Measurements from ENCODE around the gene NDST3. TPM values are rescaled to one million over a fixed set of nuclear protein-coding genes. Genes with fewer than 3 reads are reported as not detected.

NDST3 gene
- polyA plus RNA-seq, 1 donor (not counting 4 experiments of a cell fraction or from before 2014, with no cell fraction given) = not detected

- no peak for DNase-seq (ENCODE audit: low read depth, low spot score)
- H3K4me2 ChIP-seq (ENCODE audit: control insufficient read depth, extremely low read depth, insufficient read depth, low read depth, low read length) = no peak overlapping the region
- no peaks in the 10 kb centered on the region for H3K4me1 ChIP-seq (ENCODE audit: control insufficient read depth, extremely low read depth, insufficient read depth, low read length)
- H3K27me3 ChIP-seq (ENCODE audit: control insufficient read depth, extremely low read depth, insufficient read depth, low read length) = peaks cover 14% of the 10 kb centered on the region
- no peaks in the 10 kb centered on the region for H4K20me1 ChIP-seq (ENCODE audit: control insufficient read depth, extremely low read depth, insufficient read depth, low read length)
- H3K36me3 ChIP-seq (ENCODE audit: control insufficient read depth in 2 of 2, extremely low read depth in 1 of 2, insufficient read depth in 2 of 2, low read length in 2 of 2) = no peaks in the 10 kb centered on the region
- H3K79me2 ChIP-seq (ENCODE audit: control insufficient read depth, insufficient read depth, low read length) = no peaks in the 10 kb centered on the region
- FAIRE-seq = no peak
- dilution Hi-C loops (cut with MboI; ENCODE audit: extremely low pct_ligation_motif_present, low sequenced_read_pairs) = no loop called here
- no peaks in the 10 kb centered on the region for H3K9me3 ChIP-seq (ENCODE audit: control insufficient read depth, low read depth, low read length)
- no peak overlapping the region for H2AFZ ChIP-seq (ENCODE audit: control insufficient read depth, low read length)
- H3K9me1 ChIP-seq (ENCODE audit: control insufficient read depth, extremely low read depth, insufficient read depth, low read length) = no peaks in the 10 kb centered on the region
- TF ChIP-seq EZH2 (IDR thresholded peaks at IDR 0.05; ENCODE audit: low read length) = no peak
- no peak for TF ChIP-seq CTCF (optimal IDR thresholded peaks at IDR 0.05 in 1 of 3, IDR thresholded peaks at IDR 0.05 in 1 of 3, conservative IDR thresholded peaks at IDR 0.05 in 1 of 3; ENCODE audit: extremely low read depth in 1 of 3, insufficient read depth in 2 of 3, low read length in 3 of 3)
- no peak overlapping the region for H3K4me3 ChIP-seq (ENCODE audit: control insufficient read depth in 2 of 3, extremely low read depth in 1 of 3, insufficient read depth in 2 of 3, low read depth in 1 of 3, low read length in 3 of 3)
- no peak overlapping the region for H3K27ac ChIP-seq (ENCODE audit: control insufficient read depth, insufficient read depth, low read length)
- no peak overlapping the region for H3K9ac ChIP-seq (ENCODE audit: control insufficient read depth, extremely low read depth, insufficient read depth, low read length)
These were observed 5.1 kb upstream of the NDST3 start for GRCh38 chr4:118029224-118029623.

DNA sequence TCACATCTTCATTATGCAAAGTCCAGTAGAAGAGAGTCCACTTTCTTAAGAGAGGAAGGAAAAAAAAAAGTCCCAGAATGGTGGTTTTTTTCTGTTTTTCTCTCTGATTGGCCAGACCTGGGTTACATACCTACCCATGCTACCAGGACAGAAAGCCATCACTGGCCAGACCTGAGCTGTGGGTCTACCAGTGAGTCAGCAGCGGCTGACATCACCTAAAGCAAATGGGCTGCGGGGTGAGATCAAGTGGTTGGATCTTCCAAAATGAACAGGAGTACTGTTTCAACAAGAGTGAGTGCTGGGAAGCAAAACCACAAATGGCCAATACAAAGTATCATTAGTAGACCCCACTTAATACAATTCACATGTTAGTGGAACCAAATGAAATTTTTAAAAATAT, 1.6 kb upstream of the NDST3 start:
- H3K9ac ChIP-seq (ENCODE audit: control insufficient read depth, extremely low read depth, insufficient read depth, low read length) = no peak overlapping the region
- H3K4me1 ChIP-seq (ENCODE audit: control insufficient read depth, extremely low read depth, insufficient read depth, low read length) = no peaks in the 10 kb centered on the region
- DNase-seq (ENCODE audit: low read depth, low spot score) (no peak), FAIRE-seq (no peak)
- H3K36me3 ChIP-seq (ENCODE audit: control insufficient read depth in 2 of 2, extremely low read depth in 1 of 2, insufficient read depth in 2 of 2, low read length in 2 of 2) = no peaks in the 10 kb centered on the region
- no peak for TF ChIP-seq CTCF (optimal IDR thresholded peaks at IDR 0.05 in 1 of 3, IDR thresholded peaks at IDR 0.05 in 1 of 3, conservative IDR thresholded peaks at IDR 0.05 in 1 of 3; ENCODE audit: extremely low read depth in 1 of 3, insufficient read depth in 2 of 3, low read length in 3 of 3)
- no peak for TF ChIP-seq EZH2 (IDR thresholded peaks at IDR 0.05; ENCODE audit: low read length)
- peaks cover 15% of the 10 kb centered on the region for H3K27me3 ChIP-seq (ENCODE audit: control insufficient read depth, extremely low read depth, insufficient read depth, low read length)
- peak overlapping the region; percentile 77 for H3K4me2 ChIP-seq (ENCODE audit: control insufficient read depth, extremely low read depth, insufficient read depth, low read depth, low read length)
- H3K27ac ChIP-seq (ENCODE audit: control insufficient read depth, insufficient read depth, low read length) = no peak overlapping the region
- dilution Hi-C loops (cut with MboI; ENCODE audit: extremely low pct_ligation_motif_present, low sequenced_read_pairs) = no loop called here
- H4K20me1 ChIP-seq (ENCODE audit: control insufficient read depth, extremely low read depth, insufficient read depth, low read length) = no peaks in the 10 kb centered on the region
- H3K9me3 ChIP-seq (ENCODE audit: control insufficient read depth, low read depth, low read length) = no peaks in the 10 kb centered on the region
- H3K9me1 ChIP-seq (ENCODE audit: control insufficient read depth, extremely low read depth, insufficient read depth, low read length) = no peaks in the 10 kb centered on the region
- H3K4me3 ChIP-seq (ENCODE audit: control insufficient read depth in 2 of 3, extremely low read depth in 1 of 3, insufficient read depth in 2 of 3, low read depth in 1 of 3, low read length in 3 of 3) = no peak overlapping the region
- H2AFZ ChIP-seq (ENCODE audit: control insufficient read depth, low read length) = no peak overlapping the region
- no peaks in the 10 kb centered on the region for H3K79me2 ChIP-seq (ENCODE audit: control insufficient read depth, insufficient read depth, low read length)
